ENCODE results near the gene GLIS1. TPM values are rescaled to one million over a fixed set of nuclear protein-coding genes. Genes with fewer than 3 reads are reported as not detected.

The GLIS1 gene
- polyA plus RNA-seq, 1 donor, result 0.58 TPM

DNA sequence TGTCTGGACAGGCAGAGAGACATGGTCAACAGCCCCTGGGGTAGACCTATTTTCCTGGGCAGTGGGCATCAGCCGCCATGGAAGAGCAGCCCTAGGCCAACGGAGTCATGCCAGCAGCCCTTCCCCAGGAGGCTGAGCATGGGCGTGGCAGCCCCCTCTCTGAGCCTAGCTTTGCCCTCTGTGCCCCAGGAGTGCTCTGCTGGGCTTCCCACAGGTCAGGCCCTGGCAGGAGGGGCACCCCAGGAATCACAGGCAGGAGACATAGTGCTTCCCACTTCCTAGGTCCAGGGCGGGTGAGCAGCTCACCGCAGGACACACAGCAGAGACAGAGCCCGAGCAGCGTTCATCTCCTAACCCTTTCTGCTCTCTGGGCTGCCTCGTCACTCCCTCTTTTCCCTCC is 132.8 kb downstream of the GLIS1 start:
- peaks cover 5% of the 10 kb centered on the region for H3K9me3 ChIP-seq (ENCODE audit: control insufficient read depth, low read depth, low read length)
- H3K4me3 ChIP-seq (ENCODE audit: low read length), result no peak overlapping the region
- DNase-seq, result no peak
- H3K27ac ChIP-seq (ENCODE audit: low read length), result no peak overlapping the region
- H3K36me3 ChIP-seq (ENCODE audit: control insufficient read depth, insufficient read depth, low read length), result no peaks in the 10 kb centered on the region
- no peaks in the 10 kb centered on the region for H3K4me1 ChIP-seq (ENCODE audit: control insufficient read depth, insufficient read depth, low read length)
- H3K27me3 ChIP-seq (ENCODE audit: control insufficient read depth, insufficient read depth, low read length), result no peaks in the 10 kb centered on the region
- WGBS (ENCODE audit: insufficient coverage, low lambda C conversion rate), result no CpG with 5 or more reads among the region's 8 CpGs

DNA sequence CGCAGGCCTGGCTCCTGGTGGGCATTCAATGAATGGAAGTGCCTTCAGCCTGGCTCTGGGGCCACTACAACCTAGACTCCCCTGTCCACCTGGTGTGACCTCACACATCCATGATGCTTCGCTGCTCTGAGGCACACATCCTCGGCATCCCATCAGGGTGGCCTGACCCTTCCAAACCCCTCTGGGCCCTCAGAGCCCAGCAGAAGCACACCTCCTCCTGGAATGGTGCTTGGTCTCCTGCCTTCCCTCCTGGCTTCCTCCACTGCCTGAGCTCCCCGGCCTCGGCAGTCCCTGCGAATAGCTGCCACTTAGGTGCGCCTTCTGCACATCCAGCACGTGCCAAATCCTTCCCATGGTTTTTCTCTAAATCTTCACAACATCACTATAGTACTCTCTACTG is 133.8 kb downstream of the GLIS1 start:
- no CpG with 5 or more reads among the region's 8 CpGs for WGBS (ENCODE audit: insufficient coverage, low lambda C conversion rate)
- no peak overlapping the region for H3K4me3 ChIP-seq (ENCODE audit: low read length)

DNA sequence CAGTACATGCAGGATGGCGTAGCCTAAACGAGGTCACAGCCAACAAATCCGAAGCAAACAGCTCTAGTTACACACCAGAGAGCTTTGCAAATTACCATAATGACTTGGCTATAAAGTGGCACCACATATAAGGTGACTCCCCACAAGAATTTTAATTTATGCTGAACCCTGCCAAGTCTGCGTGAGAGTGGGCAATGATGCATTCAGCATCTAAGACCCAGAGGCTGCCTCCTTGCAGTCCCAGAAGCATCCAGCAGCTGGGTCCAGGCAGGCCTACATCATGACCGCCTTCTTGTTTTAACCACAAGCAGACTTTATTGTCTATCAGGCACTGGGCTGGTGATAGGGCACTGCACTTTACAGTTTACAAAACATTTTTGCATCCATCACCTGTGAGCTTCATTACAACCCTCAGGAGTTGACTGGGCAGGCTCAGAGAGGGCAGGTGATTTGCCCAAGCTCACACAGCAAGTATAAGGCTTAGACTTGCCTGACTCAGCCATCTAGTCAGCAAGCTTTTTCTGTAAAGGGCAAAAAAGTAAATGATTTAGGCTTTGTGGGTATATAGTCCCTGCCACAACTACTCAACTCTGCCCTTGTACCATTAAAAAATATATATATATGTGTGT is 134.6 kb downstream of the GLIS1 start:
- Histone ChIP-seq H3K27me3 (ENCODE audit: control insufficient read depth, insufficient read depth, low read length) (no peaks in the 10 kb centered on the region), H3K36me3 (ENCODE audit: control insufficient read depth, insufficient read depth, low read length) (no peaks in the 10 kb centered on the region), H3K27ac (ENCODE audit: low read length) (no peak overlapping the region), H3K4me1 (ENCODE audit: control insufficient read depth, insufficient read depth, low read length) (no peaks in the 10 kb centered on the region), H3K9me3 (ENCODE audit: control insufficient read depth, low read depth, low read length) (no peaks in the 10 kb centered on the region), H3K4me3 (ENCODE audit: low read length) (no peak overlapping the region)
- no CpG with 5 or more reads among the region's 5 CpGs for WGBS (ENCODE audit: insufficient coverage, low lambda C conversion rate)
- no peak for DNase-seq

More for the DNA sequence above, 133.8 kb downstream of the GLIS1 start:
- H3K9me3 ChIP-seq (ENCODE audit: control insufficient read depth, low read depth, low read length), result no peaks in the 10 kb centered on the region
- DNase-seq, result no peak
- no peaks in the 10 kb centered on the region for H3K36me3 ChIP-seq (ENCODE audit: control insufficient read depth, insufficient read depth, low read length)
- H3K4me1 ChIP-seq (ENCODE audit: control insufficient read depth, insufficient read depth, low read length), result no peaks in the 10 kb centered on the region
- no peak overlapping the region for H3K27ac ChIP-seq (ENCODE audit: low read length)
- no peaks in the 10 kb centered on the region for H3K27me3 ChIP-seq (ENCODE audit: control insufficient read depth, insufficient read depth, low read length)

DNA sequence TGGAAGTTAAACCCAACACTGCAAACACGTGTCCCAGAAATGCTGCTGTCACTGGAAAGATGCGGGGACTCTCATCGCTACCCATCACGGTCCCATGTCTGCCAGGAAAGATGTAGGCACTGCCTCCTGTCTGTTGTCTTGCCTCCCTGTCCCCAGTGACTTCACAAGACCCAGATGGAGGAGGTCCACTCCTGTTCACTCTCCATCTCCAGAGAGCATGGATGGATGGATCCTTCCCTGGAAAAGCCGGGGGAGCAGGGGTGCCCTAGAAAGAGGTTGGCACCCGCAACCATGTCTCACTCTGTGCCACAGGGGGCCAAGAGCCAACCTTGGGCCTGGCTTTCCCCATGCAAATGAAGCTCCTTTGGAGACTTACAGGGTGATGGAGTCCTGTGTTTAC is 135.5 kb downstream of the GLIS1 start:
- Histone ChIP-seq H3K27ac (ENCODE audit: low read length) (no peak overlapping the region), H3K4me3 (ENCODE audit: low read length) (no peak overlapping the region), H3K9me3 (ENCODE audit: control insufficient read depth, low read depth, low read length) (no peaks in the 10 kb centered on the region), H3K36me3 (ENCODE audit: control insufficient read depth, insufficient read depth, low read length) (no peaks in the 10 kb centered on the region), H3K27me3 (ENCODE audit: control insufficient read depth, insufficient read depth, low read length) (no peaks in the 10 kb centered on the region), H3K4me1 (ENCODE audit: control insufficient read depth, insufficient read depth, low read length) (no peaks in the 10 kb centered on the region)
- DNase-seq, result no peak
- no CpG with 5 or more reads among the region's 6 CpGs for WGBS (ENCODE audit: insufficient coverage, low lambda C conversion rate)

DNA sequence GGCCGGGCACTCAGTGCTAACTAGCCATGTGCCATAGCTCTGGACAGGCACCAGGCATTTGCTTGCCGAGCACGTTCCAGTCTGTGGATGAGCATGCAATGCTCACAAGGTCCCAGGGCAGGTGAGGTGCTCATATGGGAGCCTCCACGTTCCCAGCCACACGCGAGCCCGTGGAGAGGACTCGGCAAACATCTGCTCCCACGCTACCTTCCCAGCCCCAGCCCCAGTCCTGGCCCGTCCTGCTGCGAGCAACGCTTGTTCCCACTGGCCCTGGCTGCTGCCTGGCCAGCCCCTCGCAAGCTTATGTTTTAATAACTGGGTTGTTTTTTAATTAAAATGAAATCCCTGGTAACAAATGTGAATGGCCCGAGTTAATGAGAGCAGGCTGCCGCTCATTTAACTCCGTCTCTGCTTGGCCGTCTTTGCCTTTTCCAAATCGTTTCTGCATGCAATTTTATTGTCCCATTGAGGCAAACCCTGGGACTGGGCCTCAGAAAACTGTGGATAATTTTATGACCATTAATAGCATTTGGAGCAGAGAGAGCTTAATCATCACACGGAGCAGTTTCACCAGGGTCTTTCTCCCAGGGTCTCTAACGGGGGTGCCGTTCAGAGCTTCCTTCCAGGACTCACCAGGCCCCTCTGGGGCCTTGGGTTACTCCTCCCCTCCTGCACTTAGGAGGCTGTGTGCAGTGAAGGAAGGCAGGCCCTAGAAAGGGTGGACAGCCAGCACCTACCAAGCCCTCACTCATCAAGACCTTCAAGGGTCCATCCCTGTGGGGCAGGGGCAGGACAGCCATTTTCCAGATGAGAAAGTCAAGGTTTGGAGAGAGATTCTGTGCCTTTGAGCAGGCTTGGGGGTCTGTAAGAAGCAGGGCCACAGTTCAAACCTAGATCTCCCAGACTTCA is 136.8 kb downstream of the GLIS1 start:
- H3K27me3 ChIP-seq (ENCODE audit: control insufficient read depth, insufficient read depth, low read length), result no peaks in the 10 kb centered on the region
- no peaks in the 10 kb centered on the region for H3K9me3 ChIP-seq (ENCODE audit: control insufficient read depth, low read depth, low read length)
- WGBS (ENCODE audit: insufficient coverage, low lambda C conversion rate), result no CpG with 5 or more reads among the region's 21 CpGs
- H3K4me3 ChIP-seq (ENCODE audit: low read length), result no peak overlapping the region
- no peak overlapping the region for H3K27ac ChIP-seq (ENCODE audit: low read length)
- H3K4me1 ChIP-seq (ENCODE audit: control insufficient read depth, insufficient read depth, low read length), result no peaks in the 10 kb centered on the region
- H3K36me3 ChIP-seq (ENCODE audit: control insufficient read depth, insufficient read depth, low read length), result no peaks in the 10 kb centered on the region
- no peak for DNase-seq

DNA sequence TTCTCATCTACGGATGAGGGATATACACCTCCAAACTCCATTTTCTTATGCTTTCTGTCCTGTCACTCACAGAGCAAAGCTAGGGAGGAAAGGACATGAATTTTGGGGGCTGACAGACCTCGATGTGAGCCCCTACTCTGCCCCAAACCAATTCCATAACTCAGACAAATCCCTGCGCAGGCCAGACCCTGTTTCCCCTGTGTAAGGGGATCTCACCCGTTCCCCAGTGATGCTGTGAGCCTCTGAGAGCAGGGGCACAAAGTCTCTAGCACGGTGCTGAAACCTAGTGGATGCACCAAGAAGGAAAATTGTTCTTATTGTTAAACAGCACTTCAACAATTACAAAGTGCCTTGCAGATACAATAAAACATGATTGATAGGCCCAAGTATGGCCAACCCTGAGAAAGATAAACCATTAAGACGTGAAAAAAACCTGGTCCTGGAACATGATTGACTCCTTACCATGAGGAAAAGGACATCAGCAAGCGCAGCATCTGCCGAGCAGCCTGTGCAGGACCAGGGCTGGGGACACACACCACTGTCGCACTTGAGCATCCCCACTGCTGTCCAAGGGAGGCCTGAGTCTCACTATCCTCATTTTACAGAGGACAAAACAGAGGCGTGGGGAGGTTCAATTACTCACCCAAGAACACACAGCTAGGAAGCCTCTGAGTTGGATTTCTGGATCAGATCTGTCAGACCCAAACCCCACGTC is 137.8 kb downstream of the GLIS1 start:
- Histone ChIP-seq H3K9me3 (ENCODE audit: control insufficient read depth, low read depth, low read length) (no peaks in the 10 kb centered on the region), H3K36me3 (ENCODE audit: control insufficient read depth, insufficient read depth, low read length) (no peaks in the 10 kb centered on the region), H3K27me3 (ENCODE audit: control insufficient read depth, insufficient read depth, low read length) (no peaks in the 10 kb centered on the region), H3K27ac (ENCODE audit: low read length) (no peak overlapping the region), H3K4me1 (ENCODE audit: control insufficient read depth, insufficient read depth, low read length) (no peaks in the 10 kb centered on the region), H3K4me3 (ENCODE audit: low read length) (no peak overlapping the region)
- no peak for DNase-seq
- no CpG with 5 or more reads among the region's 11 CpGs for WGBS (ENCODE audit: insufficient coverage, low lambda C conversion rate)

DNA sequence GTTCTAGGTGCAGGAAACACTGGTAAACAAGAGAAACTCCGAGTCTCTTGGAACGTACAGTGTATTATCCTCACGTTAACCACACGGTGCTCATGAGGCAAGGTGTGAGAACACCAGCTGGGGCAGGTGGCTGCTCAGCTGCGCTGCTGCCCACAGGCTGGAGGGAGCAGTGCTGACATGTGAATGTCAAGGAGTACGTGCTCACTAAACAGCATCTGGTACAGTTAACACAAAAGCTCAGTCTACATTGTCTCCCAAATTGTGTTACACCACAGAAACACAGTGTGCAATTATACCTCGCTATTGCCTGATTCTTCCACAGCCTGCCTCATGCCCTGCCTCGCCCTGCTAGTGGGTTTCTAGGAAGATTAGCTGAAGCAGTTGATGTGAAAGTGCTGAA is 138.4 kb downstream of the GLIS1 start:
- no peaks in the 10 kb centered on the region for H3K36me3 ChIP-seq (ENCODE audit: control insufficient read depth, insufficient read depth, low read length)
- no peaks in the 10 kb centered on the region for H3K27me3 ChIP-seq (ENCODE audit: control insufficient read depth, insufficient read depth, low read length)
- no peak overlapping the region for H3K4me3 ChIP-seq (ENCODE audit: low read length)
- H3K9me3 ChIP-seq (ENCODE audit: control insufficient read depth, low read depth, low read length), result no peaks in the 10 kb centered on the region
- no CpG with 5 or more reads among the region's 8 CpGs for WGBS (ENCODE audit: insufficient coverage, low lambda C conversion rate)
- DNase-seq, result no peak
- H3K4me1 ChIP-seq (ENCODE audit: control insufficient read depth, insufficient read depth, low read length), result no peaks in the 10 kb centered on the region
- H3K27ac ChIP-seq (ENCODE audit: low read length), result no peak overlapping the region

DNA sequence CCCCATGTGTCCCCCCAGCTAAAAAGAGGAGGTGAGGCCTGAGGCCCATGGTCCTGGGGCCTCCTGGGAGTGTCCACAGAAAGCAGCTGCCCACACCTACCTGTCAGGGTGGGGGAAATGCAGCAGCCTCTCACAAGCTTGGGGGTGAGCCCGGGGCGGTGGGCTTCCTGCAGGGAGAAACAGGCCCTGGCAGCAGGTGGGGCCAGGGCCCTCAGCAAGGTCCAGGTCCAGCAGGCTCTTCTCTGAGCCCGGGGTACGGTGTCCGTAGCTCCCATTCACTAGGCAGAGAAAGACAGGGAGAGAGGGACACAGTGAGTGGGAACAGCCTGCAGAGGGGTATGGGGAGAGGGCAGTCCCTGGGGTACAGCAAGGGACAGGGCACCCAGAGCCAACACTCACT is 139.0 kb downstream of the GLIS1 start:
- H3K9me3 ChIP-seq (ENCODE audit: control insufficient read depth, low read depth, low read length), result no peaks in the 10 kb centered on the region
- H3K27ac ChIP-seq (ENCODE audit: low read length), result no peak overlapping the region
- no peaks in the 10 kb centered on the region for H3K4me1 ChIP-seq (ENCODE audit: control insufficient read depth, insufficient read depth, low read length)
- no CpG with 5 or more reads among the region's 5 CpGs for WGBS (ENCODE audit: insufficient coverage, low lambda C conversion rate)
- H3K4me3 ChIP-seq (ENCODE audit: low read length), result no peak overlapping the region
- no peaks in the 10 kb centered on the region for H3K36me3 ChIP-seq (ENCODE audit: control insufficient read depth, insufficient read depth, low read length)
- H3K27me3 ChIP-seq (ENCODE audit: control insufficient read depth, insufficient read depth, low read length), result no peaks in the 10 kb centered on the region
- DNase-seq, result no peak

DNA sequence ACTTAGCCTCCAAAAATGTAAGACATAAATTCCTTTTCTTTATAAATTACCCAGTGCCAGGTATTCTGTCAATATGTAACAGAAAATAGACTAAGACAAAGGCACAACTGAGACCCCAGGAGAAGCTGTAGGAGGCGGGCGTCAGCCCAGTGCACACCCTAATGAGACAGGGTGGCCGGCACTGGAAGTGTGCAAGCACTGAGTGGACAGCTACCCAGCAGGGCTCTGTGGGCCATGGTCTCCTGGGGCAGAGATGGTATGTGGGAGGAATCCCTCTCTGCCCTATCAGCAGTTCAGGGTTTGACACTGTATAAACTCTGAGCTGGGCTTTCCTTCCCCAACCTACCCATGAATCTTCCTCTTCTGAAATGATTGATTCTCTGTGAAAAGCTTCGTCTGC is 139.5 kb downstream of the GLIS1 start:
- Histone ChIP-seq H3K4me1 (ENCODE audit: control insufficient read depth, insufficient read depth, low read length) (no peaks in the 10 kb centered on the region), H3K36me3 (ENCODE audit: control insufficient read depth, insufficient read depth, low read length) (no peaks in the 10 kb centered on the region), H3K9me3 (ENCODE audit: control insufficient read depth, low read depth, low read length) (no peaks in the 10 kb centered on the region), H3K4me3 (ENCODE audit: low read length) (no peak overlapping the region), H3K27me3 (ENCODE audit: control insufficient read depth, insufficient read depth, low read length) (no peaks in the 10 kb centered on the region), H3K27ac (ENCODE audit: low read length) (no peak overlapping the region)
- DNase-seq, result no peak
- no CpG with 5 or more reads among the region's 4 CpGs for WGBS (ENCODE audit: insufficient coverage, low lambda C conversion rate)

DNA sequence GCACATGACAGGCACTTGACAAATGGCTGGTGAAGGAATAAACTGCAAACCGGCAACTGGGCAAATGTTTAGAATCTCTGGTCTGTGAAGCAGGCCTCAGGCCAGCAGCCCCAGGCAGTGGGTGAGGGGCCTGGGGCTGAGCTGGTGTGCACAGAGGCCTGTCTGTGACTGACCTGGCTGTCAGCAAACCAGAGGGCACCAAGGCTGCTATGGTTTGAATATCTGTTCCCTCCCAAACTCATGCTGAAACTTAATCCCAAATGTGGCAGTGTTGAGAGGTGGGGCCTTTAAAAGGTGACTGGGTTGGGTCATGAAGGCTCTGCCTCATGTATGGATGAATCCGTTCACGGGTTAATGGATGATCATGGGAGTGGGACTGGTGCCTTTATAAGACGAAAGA is 140.0 kb downstream of the GLIS1 start:
- H3K4me1 ChIP-seq (ENCODE audit: control insufficient read depth, insufficient read depth, low read length), result no peaks in the 10 kb centered on the region
- H3K9me3 ChIP-seq (ENCODE audit: control insufficient read depth, low read depth, low read length), result no peaks in the 10 kb centered on the region
- DNase-seq, result no peak
- no peak overlapping the region for H3K27ac ChIP-seq (ENCODE audit: low read length)
- H3K27me3 ChIP-seq (ENCODE audit: control insufficient read depth, insufficient read depth, low read length), result no peaks in the 10 kb centered on the region
- H3K4me3 ChIP-seq (ENCODE audit: low read length), result no peak overlapping the region
- 90% methylated on average over 2 of the region's 4 CpGs for WGBS (ENCODE audit: insufficient coverage, low lambda C conversion rate)
- no peaks in the 10 kb centered on the region for H3K36me3 ChIP-seq (ENCODE audit: control insufficient read depth, insufficient read depth, low read length)
